H1 (cell line): Measurements from ENCODE around the gene C17orf100. TPM values are rescaled to one million over a fixed set of nuclear protein-coding genes. Genes with fewer than 3 reads are reported as not detected.

ENCODE experiments used
- CTBP2 ChIP-seq: IDR thresholded peaks from 2 replicates; pipeline ENCODE4 v1.7.0; 2011; ENCODE audit warnings: borderline replicate concordance, mild to moderate bottlenecking, moderate library complexity, mixed read lengths, low read length; ENCODE audit not compliant: insufficient read depth, insufficient read length
- EZH2 ChIP-seq: fragments of 200-600 bp; sonication (generic); IDR thresholded peaks from 2 replicates; pipeline ENCODE4 v1.7.1; 2012; ENCODE audit warnings: low read depth, mild to moderate bottlenecking, moderate library complexity, low read length, inconsistent platforms; ENCODE audit not compliant: severe bottlenecking
- JUND ChIP-seq: IDR thresholded peaks from 2 replicates; pipeline ENCODE4 v1.6.1; 2011; ENCODE audit warnings: mild to moderate bottlenecking, improper control_type of control experiment, low read length
- MAFK ChIP-seq: IDR thresholded peaks from 2 replicates; pipeline ENCODE4 v1.6.1; 2012; ENCODE audit warnings: low read depth, mild to moderate bottlenecking, improper control_type of control experiment, low read length
- NANOG ChIP-seq: IDR thresholded peaks from 2 replicates; pipeline ENCODE4 v1.6.1; 2011; ENCODE audit warnings: low read length, low read depth, mild to moderate bottlenecking, inconsistent platforms; ENCODE audit not compliant: insufficient read depth, poor library complexity, severe bottlenecking
- TEAD4 ChIP-seq: IDR thresholded peaks from 2 replicates; pipeline ENCODE4 v1.6.1; 2012; ENCODE audit warnings: low read depth, low read length, inconsistent platforms, mixed read lengths
- polyA plus RNA-seq, 7 experiments: library from polyadenylated mRNA; depleted of rRNA in 3 of 7; stranded (reverse) in 5 of 7; unstranded in 2 of 7; fragments of >200 nt in 5 of 7; fragments of 200-250 nt in 2 of 7; gene quantifications; 1 replicate in 5 of 7; 2 replicates in 1 of 7; 4 replicates in 1 of 7; pipeline versions ENCODE4 v1.2.1 to v1.2.3, GENCODE V29; 2011 to 2013; ENCODE audit warnings: missing spikeins in 2 of 7, mixed read lengths in 2 of 7
- total RNA-seq: library from RNA; stranded (reverse); fragmentation: NEBNext Ultra II Directional; extraction: Animal tissue kit (Norgen Biotek cat#: 25700); gene quantifications from 2 replicates; pipeline ENCODE4 v1.2.1, GENCODE V29; 2021

Gene C17orf100
- total and polyA plus RNA-seq, 2 of the 8 experiments (the other 6 are each of a cell fraction or from before 2014, with no cell fraction given) = 2.1 to 2.8 TPM

DNA sequence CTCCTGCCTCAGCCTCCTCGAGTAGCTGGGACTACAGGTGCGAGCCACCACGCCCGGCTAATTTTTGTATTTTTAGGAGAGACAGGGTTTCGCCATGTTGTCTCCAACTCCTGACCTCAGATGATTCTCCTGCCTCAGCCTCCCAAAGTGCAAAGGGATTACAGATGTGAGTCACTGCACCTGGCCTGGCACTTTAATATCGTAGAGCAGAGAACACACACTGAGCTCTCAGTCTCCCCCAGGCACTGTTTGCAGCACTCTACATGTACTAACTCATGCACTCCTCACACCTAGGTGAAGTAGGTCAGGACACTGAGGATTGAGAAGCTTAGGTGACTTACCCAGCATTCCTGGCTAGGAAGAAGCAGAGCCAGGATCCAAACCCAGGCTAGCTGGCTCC, 15.0 kb downstream of the C17orf100 start (continued):
- TF ChIP-seq CTBP2 (no peak), TEAD4 (no peak), EZH2 (no peak), JUND (no peak), MAFK (no peak), NANOG (no peak)
